Right lobe of liver (tissue), 6 donors: ENCODE measurements around the gene FTL. TPM values are rescaled to one million over a fixed set of nuclear protein-coding genes. Genes with fewer than 3 reads are reported as not detected.

Experiments
- ATAC-seq, 4 donors: fragments of 200-7000 bp; cut with Tn5 transposase; one replicate each; pipeline ENCODE4 v1.9.1; 2020; ENCODE audit warnings: mild to moderate bottlenecking in 4 of 4, moderate library complexity in 4 of 4
- DNase-seq, 3 donors: peaks; one replicate each; pipeline ENCODE4 v3.0.0-alpha.2; 2020
- H3K27ac ChIP-seq, 3 donors: fragments of 200-600 bp; one replicate each; pipeline ENCODE4 v1.8.0; 2022
- H3K27me3 ChIP-seq, 2 donors: fragments of 200-600 bp; one replicate each; pipeline ENCODE4 v1.8.0; 2022
- H3K36me3 ChIP-seq, 4 donors: fragments of 200-600 bp; sonication (generic) in 1 of 4; one replicate each; pipeline versions ENCODE4 v1.5.1 to v1.8.0; 2017 to 2022; ENCODE audit warnings: control low read depth in 1 of 4
- H3K4me1 ChIP-seq, 4 donors: fragments of 200-600 bp; sonication (generic) in 1 of 4; one replicate each; pipeline versions ENCODE4 v1.5.1 to v1.8.0; 2017 to 2022; ENCODE audit warnings: control low read depth in 1 of 4
- H3K4me3 ChIP-seq, 3 donors: fragments of 200-600 bp; one replicate each; pipeline ENCODE4 v1.8.0; 2022
- H3K9me3 ChIP-seq, 4 donors: fragments of 200-600 bp; sonication (generic) in 1 of 4; one replicate each; pipeline versions ENCODE4 v1.5.1 to v1.8.0; 2017 to 2022; ENCODE audit warnings: control low read depth in 1 of 4
- POLR2A ChIP-seq: fragments of 450-650 bp; IDR thresholded peaks from one replicate; pipeline ENCODE4 v1.6.1; 2017; ENCODE audit warnings: antibody characterized with exemption, mild to moderate bottlenecking
- WGBS: methylation state at CpG from one replicate; pipeline ENCODE4 v1.1.6; 2018; ENCODE audit warnings: low coverage, low lambda C conversion rate; ENCODE audit not compliant: insufficient coverage; ENCODE audit errors: missing lambda C conversion rate; 5-methylcytosine and 5-hydroxymethylcytosine counted together
- intact Hi-C, 2 donors: fragments of 100-400 bp; cut with DNase I; formaldehyde crosslinking; loops; one replicate each; pipeline versions ENCODE4 v1.11.2 to v1.14.1; 2022
- total RNA-seq, 6 experiments: library from RNA; depleted of rRNA in 2 of 6; stranded (reverse); fragments of >200 nt in 2 of 6; fragmentation: NEBNext Ultra II Directional in 3 of 6; extraction: Animal tissue kit (Norgen Biotek cat#: 25700) in 3 of 6; gene quantifications; one replicate each; pipeline versions ENCODE4 v1.1.0 to v1.2.4, GENCODE V29; 2016 to 2023
- TF ChIP-seq, protein P1 (sequence below), 4 donors: fragments of 200-600 bp in 3 of 4; fragments of 450-650 bp in 1 of 4; IDR thresholded peaks; one replicate each; pipeline versions ENCODE4 v1.5.1 to v1.8.0; 2016 to 2022; ENCODE audit warnings: antibody characterized with exemption in 4 of 4, mild to moderate bottlenecking in 2 of 4
- donor health status: DM: no; HTN: yes; CAD: no.
- donor health status: DM: no; HTN: no; CAD: no.
- donor health status: DM: no; HTN: no; CAD: no.
- donor health status: DM: no; HTN: yes; CAD: no.
- donor health status: DM: no; HTN: yes; CAD: no.

The FTL gene
- total RNA-seq, 6 experiments from 2014 or later: 5,005 to 19,229 (median 10,447) TPM

DNA sequence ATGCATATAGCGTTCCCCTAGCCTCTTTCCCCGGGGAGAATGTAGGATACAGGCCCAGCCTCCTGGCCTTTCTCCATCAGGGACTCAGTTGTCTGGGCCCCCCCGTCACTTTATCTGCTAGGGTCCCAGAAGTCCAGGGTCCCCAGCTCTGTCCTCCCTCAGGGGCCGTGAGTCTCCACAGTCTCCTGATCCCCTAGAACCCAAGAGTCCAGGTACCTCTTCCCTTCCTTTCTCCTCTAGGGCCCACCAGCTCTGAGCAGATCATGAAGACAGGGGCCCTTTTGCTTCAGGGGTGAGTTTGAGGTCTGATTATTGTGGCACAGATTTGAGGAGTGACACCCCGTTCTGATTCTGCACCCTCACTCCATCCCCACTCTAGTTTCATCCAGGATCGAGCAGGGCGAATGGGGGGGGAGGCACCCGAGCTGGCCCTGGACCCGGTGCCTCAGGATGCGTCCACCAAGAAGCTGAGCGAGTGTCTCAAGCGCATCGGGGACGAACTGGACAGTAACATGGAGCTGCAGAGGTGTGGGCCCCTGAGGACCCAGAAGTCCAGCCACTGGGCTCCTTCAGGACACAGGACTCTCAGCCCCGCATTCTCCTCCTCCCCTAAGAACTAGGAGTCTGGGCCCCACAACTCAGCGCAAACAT is 9.7 kb upstream of the FTL start:
- TF ChIP-seq POLR2A: no peak
- TF ChIP-seq, protein P1, sequence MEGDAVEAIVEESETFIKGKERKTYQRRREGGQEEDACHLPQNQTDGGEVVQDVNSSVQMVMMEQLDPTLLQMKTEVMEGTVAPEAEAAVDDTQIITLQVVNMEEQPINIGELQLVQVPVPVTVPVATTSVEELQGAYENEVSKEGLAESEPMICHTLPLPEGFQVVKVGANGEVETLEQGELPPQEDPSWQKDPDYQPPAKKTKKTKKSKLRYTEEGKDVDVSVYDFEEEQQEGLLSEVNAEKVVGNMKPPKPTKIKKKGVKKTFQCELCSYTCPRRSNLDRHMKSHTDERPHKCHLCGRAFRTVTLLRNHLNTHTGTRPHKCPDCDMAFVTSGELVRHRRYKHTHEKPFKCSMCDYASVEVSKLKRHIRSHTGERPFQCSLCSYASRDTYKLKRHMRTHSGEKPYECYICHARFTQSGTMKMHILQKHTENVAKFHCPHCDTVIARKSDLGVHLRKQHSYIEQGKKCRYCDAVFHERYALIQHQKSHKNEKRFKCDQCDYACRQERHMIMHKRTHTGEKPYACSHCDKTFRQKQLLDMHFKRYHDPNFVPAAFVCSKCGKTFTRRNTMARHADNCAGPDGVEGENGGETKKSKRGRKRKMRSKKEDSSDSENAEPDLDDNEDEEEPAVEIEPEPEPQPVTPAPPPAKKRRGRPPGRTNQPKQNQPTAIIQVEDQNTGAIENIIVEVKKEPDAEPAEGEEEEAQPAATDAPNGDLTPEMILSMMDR (IDR thresholded peaks at IDR 0.05): no peak
- no peaks in the 10 kb centered on the region for H3K36me3 ChIP-seq
- H3K4me3 ChIP-seq: peak overlapping the region; percentile 83 to 86 (median 83)
- peaks cover 0 to 6% (median 0%) of the 10 kb centered on the region in 4 donors for H3K4me1 ChIP-seq
- no peaks in the 10 kb centered on the region for H3K27me3 ChIP-seq
- DNase-seq (peak in 1 of 3 donors; percentile 30), ATAC-seq (no peak)
- intact Hi-C loops: no loop called here
- H3K9me3 ChIP-seq: no peaks in the 10 kb centered on the region
- peak overlapping the region; percentile 75 to 85 (median 83) for H3K27ac ChIP-seq
- 57% methylated on average over 5 of the region's 16 CpGs for WGBS

DNA sequence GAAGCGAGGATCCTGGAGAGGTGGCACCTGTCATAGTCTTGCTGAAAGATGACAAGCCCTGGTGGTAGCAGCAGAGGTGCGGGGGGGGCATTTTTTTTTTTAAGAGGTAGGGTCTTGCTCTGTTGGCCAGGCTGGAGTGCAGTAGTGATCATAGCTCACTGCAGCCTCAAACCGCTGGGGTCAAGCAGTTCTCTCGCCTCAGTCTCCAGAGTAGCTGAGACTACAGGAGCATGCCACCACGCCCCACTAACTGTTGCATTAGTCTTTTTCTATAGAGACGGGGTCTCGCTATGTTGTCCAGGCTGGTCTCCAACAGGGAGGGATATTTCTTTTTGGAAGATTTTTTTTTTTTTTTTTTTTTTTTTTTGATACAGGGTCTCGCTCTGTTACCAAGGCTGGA is 7.1 kb upstream of the FTL start:
- H3K4me1 ChIP-seq: peaks cover 0 to 21% (median 0%) of the 10 kb centered on the region in 4 donors
- WGBS: 50% methylated on average over 1 of the region's 8 CpGs
- no peak for TF ChIP-seq POLR2A
- TF ChIP-seq, protein P1 (IDR thresholded peaks at IDR 0.05): no peak
- H3K27me3 ChIP-seq: no peaks in the 10 kb centered on the region
- no peak overlapping the region for H3K27ac ChIP-seq
- DNase-seq (no peak), ATAC-seq (no peak)
- intact Hi-C loops: no loop called here
- H3K4me3 ChIP-seq: no peak overlapping the region
- H3K36me3 ChIP-seq: no peaks in the 10 kb centered on the region
- no peaks in the 10 kb centered on the region for H3K9me3 ChIP-seq

DNA sequence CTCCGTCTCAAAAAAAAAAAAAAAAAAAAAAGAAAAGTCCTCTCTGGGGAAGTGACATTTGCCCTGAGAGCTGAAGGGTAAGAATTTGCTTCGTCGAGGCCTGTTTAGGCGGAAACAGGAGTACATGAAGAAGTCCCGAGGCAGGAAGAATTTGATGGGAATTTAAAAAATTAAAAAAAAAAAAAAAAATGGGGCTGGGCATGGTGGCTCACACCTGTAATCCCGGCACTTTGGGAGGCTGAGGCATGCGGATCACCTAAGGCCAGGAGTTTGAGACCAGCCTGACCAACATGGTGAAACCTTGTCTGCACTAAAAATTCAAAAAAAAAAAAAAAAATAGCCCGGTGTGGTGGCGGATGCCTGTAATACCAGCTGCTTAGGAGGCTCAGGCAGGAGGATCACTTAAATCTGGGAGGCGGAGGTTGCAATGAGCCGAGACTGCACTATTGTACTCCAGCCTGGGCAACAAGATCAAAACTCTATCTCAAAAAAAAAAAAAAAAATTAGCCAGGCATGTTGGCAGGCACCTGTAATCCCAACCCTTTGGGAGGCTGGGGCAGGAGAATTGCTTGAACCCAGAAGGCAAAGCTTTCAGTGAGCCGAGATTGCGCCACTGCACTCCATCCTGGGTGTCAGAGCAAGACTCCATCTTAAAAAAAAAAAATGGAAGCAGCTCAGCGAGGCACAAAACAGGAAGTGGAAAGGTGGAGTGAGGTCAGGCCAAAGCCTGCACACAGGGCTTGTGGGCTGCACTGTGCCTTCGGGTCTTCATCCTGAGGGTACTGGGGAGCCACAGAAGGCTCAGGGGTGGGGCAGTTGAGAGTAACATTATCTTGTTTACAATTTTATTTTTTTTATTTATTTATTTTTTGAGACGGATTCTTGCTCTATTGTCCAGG is 5.5 kb upstream of the FTL start:
- no peak overlapping the region for H3K27ac ChIP-seq
- no peak for TF ChIP-seq POLR2A
- TF ChIP-seq, protein P1 (IDR thresholded peaks at IDR 0.05): no peak
- H3K4me3 ChIP-seq: no peak overlapping the region
- intact Hi-C loops: loop anchor here in 1 of 2 donors (10.0 kb wide), 1 partner anchor 55 kb away; the partner anchor contains the start of gene NUCB1
- no peaks in the 10 kb centered on the region for H3K27me3 ChIP-seq
- no peaks in the 10 kb centered on the region for H3K9me3 ChIP-seq
- ATAC-seq (no peak), DNase-seq (no peak)
- 70% methylated on average over 13 of the region's 16 CpGs for WGBS
- H3K4me1 ChIP-seq: peaks cover 0 to 21% (median 0%) of the 10 kb centered on the region in 4 donors
- H3K36me3 ChIP-seq: no peaks in the 10 kb centered on the region

DNA sequence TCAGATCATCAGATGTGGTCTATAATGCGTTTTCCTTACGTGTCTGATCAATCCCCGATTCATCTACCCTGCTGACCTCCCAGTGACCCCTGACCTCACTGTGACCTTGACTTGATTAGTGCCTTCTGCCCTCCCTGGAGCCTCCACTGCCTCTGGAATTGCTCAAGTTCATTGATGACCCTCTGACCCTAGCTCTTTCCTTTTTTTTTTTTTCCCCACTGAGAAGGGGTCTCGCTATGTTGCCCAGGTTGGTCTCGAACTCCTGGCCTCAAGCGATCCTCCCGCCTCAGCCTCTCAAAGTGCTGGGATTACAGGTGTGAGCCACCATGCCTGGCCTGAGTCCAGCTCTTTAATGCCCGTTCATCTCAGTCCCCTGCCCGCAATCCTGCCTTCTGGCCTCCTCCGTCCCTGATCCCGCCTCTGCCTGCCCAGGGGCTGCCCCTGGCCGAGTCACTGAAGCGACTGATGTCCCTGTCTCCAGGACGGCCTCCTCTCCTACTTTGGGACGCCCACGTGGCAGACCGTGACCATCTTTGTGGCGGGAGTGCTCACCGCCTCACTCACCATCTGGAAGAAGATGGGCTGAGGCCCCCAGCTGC is 4.0 kb upstream of the FTL start:
- intact Hi-C loops: loop anchor here in 1 of 2 donors (10.0 kb wide), 1 partner anchor 56 kb away; the partner anchor contains the start of gene NUCB1
- Histone ChIP-seq H3K4me3 (no peak overlapping the region), H3K27ac (no peak overlapping the region), H3K9me3 (no peaks in the 10 kb centered on the region), H3K36me3 (peaks cover 0 to 8% (median 1%) of the 10 kb centered on the region in 4 donors), H3K27me3 (no peaks in the 10 kb centered on the region), H3K4me1 (peaks cover 0 to 15% (median 0%) of the 10 kb centered on the region in 4 donors)
- 77% methylated on average over 8 of the region's 19 CpGs for WGBS
- no peak for TF ChIP-seq POLR2A
- TF ChIP-seq, protein P1 (IDR thresholded peaks at IDR 0.05): no peak
- no peak for ATAC-seq
- DNase-seq: no peak
